ENCODE data around the gene RERGL. TPM values are rescaled to one million over a fixed set of nuclear protein-coding genes. Genes with fewer than 3 reads are reported as not detected.

The RERGL gene
- total RNA-seq, 1 donor from 2014 or later, result not detected

DNA sequence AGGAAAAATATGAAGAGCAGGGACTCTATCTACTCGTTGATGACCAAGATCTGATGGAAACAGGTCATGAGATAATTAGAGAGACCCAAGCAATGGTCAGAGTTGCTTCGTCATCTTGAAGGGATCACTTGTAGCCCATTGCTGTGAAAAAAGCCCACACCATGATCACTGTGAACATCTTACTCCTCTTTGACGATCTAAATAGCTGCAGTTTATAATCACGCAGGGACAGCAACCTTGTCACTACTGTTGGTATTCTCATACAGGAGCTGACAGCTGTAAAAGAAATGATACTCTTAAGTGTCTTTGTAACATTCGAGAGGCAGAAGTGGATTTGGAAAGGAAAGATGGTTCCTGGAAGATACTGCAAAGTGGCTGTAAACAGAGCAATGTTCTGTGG, 33.7 kb upstream of the RERGL start:
- H3K27ac Mint-ChIP-seq (ENCODE audit: unreplicated experiment), result no peak overlapping the region
- peaks cover 6% of the 10 kb centered on the region for H3K9me3 Mint-ChIP-seq (ENCODE audit: unreplicated experiment)
- H3K4me1 ChIP-seq (ENCODE audit: insufficient read depth, low read length), result no peaks in the 10 kb centered on the region
- no peak for TF ChIP-seq EZH2 (IDR thresholded peaks at IDR 0.05; ENCODE audit: insufficient read depth, low read length)
- TF ChIP-seq, protein P1, sequence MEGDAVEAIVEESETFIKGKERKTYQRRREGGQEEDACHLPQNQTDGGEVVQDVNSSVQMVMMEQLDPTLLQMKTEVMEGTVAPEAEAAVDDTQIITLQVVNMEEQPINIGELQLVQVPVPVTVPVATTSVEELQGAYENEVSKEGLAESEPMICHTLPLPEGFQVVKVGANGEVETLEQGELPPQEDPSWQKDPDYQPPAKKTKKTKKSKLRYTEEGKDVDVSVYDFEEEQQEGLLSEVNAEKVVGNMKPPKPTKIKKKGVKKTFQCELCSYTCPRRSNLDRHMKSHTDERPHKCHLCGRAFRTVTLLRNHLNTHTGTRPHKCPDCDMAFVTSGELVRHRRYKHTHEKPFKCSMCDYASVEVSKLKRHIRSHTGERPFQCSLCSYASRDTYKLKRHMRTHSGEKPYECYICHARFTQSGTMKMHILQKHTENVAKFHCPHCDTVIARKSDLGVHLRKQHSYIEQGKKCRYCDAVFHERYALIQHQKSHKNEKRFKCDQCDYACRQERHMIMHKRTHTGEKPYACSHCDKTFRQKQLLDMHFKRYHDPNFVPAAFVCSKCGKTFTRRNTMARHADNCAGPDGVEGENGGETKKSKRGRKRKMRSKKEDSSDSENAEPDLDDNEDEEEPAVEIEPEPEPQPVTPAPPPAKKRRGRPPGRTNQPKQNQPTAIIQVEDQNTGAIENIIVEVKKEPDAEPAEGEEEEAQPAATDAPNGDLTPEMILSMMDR (IDR thresholded peaks at IDR 0.05; ENCODE audit: insufficient read depth, low read depth, low read length), result no peak
- no peaks in the 10 kb centered on the region for H3K27me3 Mint-ChIP-seq (ENCODE audit: low read depth, unreplicated experiment)
- no peaks in the 10 kb centered on the region for H4K20me1 ChIP-seq (ENCODE audit: insufficient read depth, low read length)
- no peaks in the 10 kb centered on the region for H3K36me3 ChIP-seq (ENCODE audit: insufficient read depth, low read length)
- H3K4me2 ChIP-seq (ENCODE audit: low read length), result no peak overlapping the region
- H3K9me3 ChIP-seq (ENCODE audit: insufficient read depth, low read depth, low read length), result no peaks in the 10 kb centered on the region
- H3K27me3 ChIP-seq (ENCODE audit: insufficient read depth, low read length), result no peaks in the 10 kb centered on the region
- no peaks in the 10 kb centered on the region for H3K36me3 Mint-ChIP-seq (ENCODE audit: low read depth, unreplicated experiment)
- no peak overlapping the region for H2AFZ ChIP-seq (ENCODE audit: low read depth, low read length)
- H3K9ac ChIP-seq (ENCODE audit: low read length), result no peak overlapping the region
- H3K27ac ChIP-seq (ENCODE audit: low read depth, low read length), result no peak overlapping the region
- no peak for DNase-seq (ENCODE audit: low read depth)
- no peak overlapping the region for H3K4me3 ChIP-seq (ENCODE audit: insufficient read depth, low read depth, low read length)
- no peak overlapping the region for H3K4me3 Mint-ChIP-seq (ENCODE audit: unreplicated experiment)
- H3K4me1 Mint-ChIP-seq (ENCODE audit: low read depth, unreplicated experiment), result no peaks in the 10 kb centered on the region
- FAIRE-seq, result no peak
- no peaks in the 10 kb centered on the region for H3K79me2 ChIP-seq (ENCODE audit: insufficient read depth, low read length)

DNA sequence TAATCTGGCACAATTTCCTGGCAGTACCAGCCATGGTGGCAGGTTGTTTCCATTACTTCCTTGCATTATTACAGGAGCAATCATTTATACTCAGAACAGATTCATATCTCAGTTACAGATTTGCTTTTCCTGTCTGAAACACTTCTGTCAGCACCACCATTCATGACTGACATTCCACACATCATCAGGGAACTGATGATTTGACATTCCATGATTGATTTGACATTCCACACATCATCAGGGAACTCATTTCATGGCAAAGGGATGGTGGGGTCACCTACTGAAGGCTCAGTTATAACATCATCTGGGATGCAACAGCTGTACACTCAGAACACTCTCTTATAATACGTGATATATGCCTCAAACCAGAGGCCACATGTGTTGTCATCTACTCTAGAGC, 30.9 kb upstream of the RERGL start:
- Mint-ChIP-seq H3K36me3 (ENCODE audit: low read depth, unreplicated experiment) (no peaks in the 10 kb centered on the region), H3K27ac (ENCODE audit: unreplicated experiment) (no peak overlapping the region), H3K9me3 (ENCODE audit: unreplicated experiment) (no peaks in the 10 kb centered on the region), H3K4me3 (ENCODE audit: unreplicated experiment) (no peak overlapping the region), H3K4me1 (ENCODE audit: low read depth, unreplicated experiment) (no peaks in the 10 kb centered on the region), H3K27me3 (ENCODE audit: low read depth, unreplicated experiment) (no peaks in the 10 kb centered on the region)
- DNase-seq (ENCODE audit: low read depth), result no peak
- Histone ChIP-seq H3K4me2 (ENCODE audit: low read length) (no peak overlapping the region), H3K9me3 (ENCODE audit: insufficient read depth, low read depth, low read length) (no peaks in the 10 kb centered on the region), H3K36me3 (ENCODE audit: insufficient read depth, low read length) (no peaks in the 10 kb centered on the region), H3K9ac (ENCODE audit: low read length) (no peak overlapping the region), H3K4me1 (ENCODE audit: insufficient read depth, low read length) (no peaks in the 10 kb centered on the region), H3K27ac (ENCODE audit: low read depth, low read length) (no peak overlapping the region), H3K4me3 (ENCODE audit: insufficient read depth, low read depth, low read length) (no peak overlapping the region), H4K20me1 (ENCODE audit: insufficient read depth, low read length) (no peaks in the 10 kb centered on the region), H2AFZ (ENCODE audit: low read depth, low read length) (no peak overlapping the region), H3K27me3 (ENCODE audit: insufficient read depth, low read length) (no peaks in the 10 kb centered on the region), H3K79me2 (ENCODE audit: insufficient read depth, low read length) (no peaks in the 10 kb centered on the region)
- no peak for TF ChIP-seq EZH2 (IDR thresholded peaks at IDR 0.05; ENCODE audit: insufficient read depth, low read length)
- TF ChIP-seq, protein P1 (IDR thresholded peaks at IDR 0.05; ENCODE audit: insufficient read depth, low read depth, low read length), result no peak
- FAIRE-seq, result no peak

DNA sequence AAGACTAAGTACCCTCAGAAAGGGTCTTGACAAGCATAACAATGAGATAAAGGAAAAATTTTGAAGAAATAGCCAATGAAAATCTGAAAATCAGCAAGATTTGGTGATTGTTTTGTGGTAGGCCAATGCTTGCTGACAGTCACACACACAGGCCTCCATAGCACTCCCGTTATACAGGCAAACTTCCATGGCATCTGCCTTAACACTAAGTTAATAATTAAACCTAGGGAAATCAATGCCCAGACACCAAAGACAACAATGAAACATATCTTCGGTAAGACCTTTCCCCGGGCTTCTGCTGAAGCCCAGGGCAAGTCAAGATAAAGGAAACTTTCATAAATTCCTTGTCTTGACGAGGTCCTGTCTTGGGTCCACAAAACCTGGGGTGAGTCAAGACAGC, 18.6 kb upstream of the RERGL start:
- Mint-ChIP-seq H3K9me3 (ENCODE audit: unreplicated experiment) (no peaks in the 10 kb centered on the region), H3K27me3 (ENCODE audit: low read depth, unreplicated experiment) (no peaks in the 10 kb centered on the region), H3K27ac (ENCODE audit: unreplicated experiment) (no peak overlapping the region), H3K4me1 (ENCODE audit: low read depth, unreplicated experiment) (no peaks in the 10 kb centered on the region), H3K36me3 (ENCODE audit: low read depth, unreplicated experiment) (no peaks in the 10 kb centered on the region), H3K4me3 (ENCODE audit: unreplicated experiment) (no peak overlapping the region)
- DNase-seq (ENCODE audit: low read depth) (no peak), FAIRE-seq (no peak)
- no peaks in the 10 kb centered on the region for H3K27me3 ChIP-seq (ENCODE audit: insufficient read depth, low read length)
- no peak overlapping the region for H3K9ac ChIP-seq (ENCODE audit: low read length)
- no peak overlapping the region for H3K27ac ChIP-seq (ENCODE audit: low read depth, low read length)
- no peak overlapping the region for H2AFZ ChIP-seq (ENCODE audit: low read depth, low read length)
- H3K4me3 ChIP-seq (ENCODE audit: insufficient read depth, low read depth, low read length), result no peak overlapping the region
- no peaks in the 10 kb centered on the region for H3K36me3 ChIP-seq (ENCODE audit: insufficient read depth, low read length)
- no peaks in the 10 kb centered on the region for H4K20me1 ChIP-seq (ENCODE audit: insufficient read depth, low read length)
- no peak overlapping the region for H3K4me2 ChIP-seq (ENCODE audit: low read length)
- TF ChIP-seq, protein P1 (IDR thresholded peaks at IDR 0.05; ENCODE audit: insufficient read depth, low read depth, low read length), result no peak
- TF ChIP-seq EZH2 (IDR thresholded peaks at IDR 0.05; ENCODE audit: insufficient read depth, low read length), result no peak
- no peaks in the 10 kb centered on the region for H3K4me1 ChIP-seq (ENCODE audit: insufficient read depth, low read length)
- H3K79me2 ChIP-seq (ENCODE audit: insufficient read depth, low read length), result no peaks in the 10 kb centered on the region
- no peaks in the 10 kb centered on the region for H3K9me3 ChIP-seq (ENCODE audit: insufficient read depth, low read depth, low read length)
